Cardiac muscle cell (in vitro differentiated cells and primary cell): ENCODE results near the gene GPR155. TPM values are rescaled to one million over a fixed set of nuclear protein-coding genes. Genes with fewer than 3 reads are reported as not detected.

Experiments
- DNase-seq, 2 donors: peaks; one replicate each; pipeline versions ENCODE4 v3.0.0 to v3.0.0-alpha.2; 2010 to 2017; ENCODE audit warnings: low read depth in 1 of 2, low spot score in 1 of 2
- H3K27ac ChIP-seq: fragments of 200-600 bp; sonication (generic); 2 replicates; pipeline ENCODE4 v1.5.1; 2016
- H3K27me3 ChIP-seq: fragments of 200-600 bp; sonication (generic); 2 replicates; pipeline ENCODE4 v1.6.0; 2016; ENCODE audit warnings: control low read depth
- H3K36me3 ChIP-seq: fragments of 200-600 bp; sonication (generic); 2 replicates; pipeline ENCODE4 v1.5.1; 2016; ENCODE audit warnings: control low read depth
- H3K4me1 ChIP-seq: fragments of 200-600 bp; sonication (generic); 2 replicates; pipeline ENCODE4 v1.8.1; 2017; ENCODE audit warnings: low read depth, mild to moderate bottlenecking, mixed run types
- H3K4me3 ChIP-seq: fragments of 200-600 bp; sonication (generic); 2 replicates; pipeline ENCODE4 v1.5.1; 2016; ENCODE audit warnings: mild to moderate bottlenecking
- H3K9me3 ChIP-seq: fragments of 200-600 bp; sonication (generic); 2 replicates; pipeline ENCODE4 v1.5.1; 2017; ENCODE audit warnings: low read depth, mild to moderate bottlenecking, control low read depth
- polyA plus RNA-seq: library from polyadenylated mRNA; unstranded; fragments of >200 nt; fragmentation: Nextera tagmentation; extraction: Ambion mirVana; gene quantifications from 2 replicates; pipeline ENCODE4 v1.2.1, GENCODE V29; 2016
- total RNA-seq: library from RNA; depleted of rRNA; stranded (reverse); fragments of >200 nt; gene quantifications from 2 replicates; pipeline ENCODE4 v1.2.3, GENCODE V29; 2016
- TF ChIP-seq, protein P1 (sequence below): IDR thresholded peaks from 2 replicates; pipeline ENCODE4 v1.5.1; 2012; ENCODE audit warnings: low read depth, mild to moderate bottlenecking, low read length

Gene GPR155
- total and polyA plus RNA-seq, 2 experiments from 2014 or later: 2.7 to 8.5 TPM

DNA sequence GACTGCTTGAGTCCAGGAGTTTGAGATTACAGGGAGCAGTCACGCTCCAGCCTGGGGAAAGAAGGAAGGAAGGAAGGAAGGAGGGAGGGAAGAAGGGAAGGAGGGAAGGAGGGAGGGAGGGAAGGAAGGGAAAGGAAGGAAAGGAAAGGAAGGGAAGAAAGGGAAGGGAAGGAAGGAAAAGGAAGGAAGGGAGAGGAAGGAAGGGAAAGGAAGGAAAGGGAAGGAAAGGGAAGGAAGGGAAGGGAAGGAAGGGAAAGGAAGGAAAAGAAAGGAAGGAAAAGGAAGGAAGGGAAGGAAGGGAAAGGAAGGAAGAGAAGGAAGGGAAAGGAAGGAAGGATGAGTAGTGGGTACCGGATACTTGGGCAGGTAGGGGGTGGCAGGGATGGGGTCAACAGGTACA is 32.3 kb downstream of the GPR155 start:
- Histone ChIP-seq H3K4me3 (no peak overlapping the region), H3K27me3 (no peaks in the 10 kb centered on the region), H3K9me3 (no peaks in the 10 kb centered on the region), H3K4me1 (no peaks in the 10 kb centered on the region), H3K36me3 (no peaks in the 10 kb centered on the region), H3K27ac (no peak overlapping the region)
- TF ChIP-seq, protein P1, sequence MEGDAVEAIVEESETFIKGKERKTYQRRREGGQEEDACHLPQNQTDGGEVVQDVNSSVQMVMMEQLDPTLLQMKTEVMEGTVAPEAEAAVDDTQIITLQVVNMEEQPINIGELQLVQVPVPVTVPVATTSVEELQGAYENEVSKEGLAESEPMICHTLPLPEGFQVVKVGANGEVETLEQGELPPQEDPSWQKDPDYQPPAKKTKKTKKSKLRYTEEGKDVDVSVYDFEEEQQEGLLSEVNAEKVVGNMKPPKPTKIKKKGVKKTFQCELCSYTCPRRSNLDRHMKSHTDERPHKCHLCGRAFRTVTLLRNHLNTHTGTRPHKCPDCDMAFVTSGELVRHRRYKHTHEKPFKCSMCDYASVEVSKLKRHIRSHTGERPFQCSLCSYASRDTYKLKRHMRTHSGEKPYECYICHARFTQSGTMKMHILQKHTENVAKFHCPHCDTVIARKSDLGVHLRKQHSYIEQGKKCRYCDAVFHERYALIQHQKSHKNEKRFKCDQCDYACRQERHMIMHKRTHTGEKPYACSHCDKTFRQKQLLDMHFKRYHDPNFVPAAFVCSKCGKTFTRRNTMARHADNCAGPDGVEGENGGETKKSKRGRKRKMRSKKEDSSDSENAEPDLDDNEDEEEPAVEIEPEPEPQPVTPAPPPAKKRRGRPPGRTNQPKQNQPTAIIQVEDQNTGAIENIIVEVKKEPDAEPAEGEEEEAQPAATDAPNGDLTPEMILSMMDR: no peak
- no peak for DNase-seq

DNA sequence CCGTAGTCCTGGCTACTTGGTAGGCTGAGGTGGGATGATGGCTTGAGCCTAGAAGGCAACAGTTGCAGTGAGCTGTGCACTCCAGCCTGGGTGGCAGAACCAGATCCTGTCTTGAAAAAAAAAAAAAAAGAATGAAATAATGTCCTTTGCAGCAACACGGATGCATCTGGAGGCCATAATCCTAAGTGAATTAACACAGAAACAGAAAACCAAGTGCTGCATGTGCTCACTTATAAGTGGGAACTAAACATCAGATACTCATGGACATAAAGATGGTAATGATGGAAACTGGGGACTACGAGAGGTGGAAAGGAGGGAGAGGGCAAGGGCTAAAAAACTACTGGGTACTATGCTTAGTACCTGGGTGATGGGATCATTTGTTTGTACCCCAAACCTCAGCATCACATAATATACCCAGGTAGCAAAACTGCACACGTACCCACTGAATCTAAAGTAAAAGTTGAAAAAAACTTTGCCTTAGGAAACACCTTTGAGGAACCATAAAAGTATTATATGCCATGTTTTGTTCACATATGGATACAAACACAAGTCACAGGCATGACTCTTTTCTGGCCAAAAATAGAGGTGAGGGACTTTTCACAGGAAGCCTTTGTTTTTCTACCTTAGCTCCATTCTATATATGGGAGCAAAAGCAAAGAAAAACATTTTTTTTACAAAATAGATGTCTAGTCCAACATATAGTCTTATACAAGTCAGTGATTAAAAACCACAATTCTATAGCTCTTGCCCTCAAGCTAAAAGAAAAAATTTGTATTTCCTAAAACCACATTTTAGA is 36.6 kb downstream of the GPR155 start:
- DNase-seq: no peak
- Histone ChIP-seq H3K27ac (no peak overlapping the region), H3K27me3 (no peaks in the 10 kb centered on the region), H3K9me3 (no peaks in the 10 kb centered on the region), H3K4me3 (no peak overlapping the region), H3K36me3 (no peaks in the 10 kb centered on the region), H3K4me1 (no peaks in the 10 kb centered on the region)
- TF ChIP-seq, protein P1: no peak

DNA sequence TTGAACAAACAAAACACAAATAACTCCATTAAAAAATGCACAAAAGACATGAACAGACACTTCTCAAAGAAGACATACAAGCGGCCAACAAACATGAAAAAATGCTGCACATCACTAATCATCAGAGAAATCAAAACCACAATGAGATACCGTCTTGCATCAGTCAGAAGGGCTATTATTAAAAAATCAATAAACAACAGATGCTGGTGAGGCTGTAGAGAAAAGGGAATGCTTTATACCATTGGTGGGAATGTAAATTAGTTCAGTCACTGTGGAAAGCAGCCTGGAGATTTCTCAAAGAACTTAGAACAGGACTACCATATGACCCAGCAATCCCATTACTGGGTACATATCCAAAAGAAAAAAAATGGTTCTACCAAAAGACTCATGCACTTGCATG is 37.8 kb downstream of the GPR155 start:
- Histone ChIP-seq H3K36me3 (no peaks in the 10 kb centered on the region), H3K9me3 (no peaks in the 10 kb centered on the region), H3K27ac (no peak overlapping the region), H3K4me3 (no peak overlapping the region), H3K27me3 (no peaks in the 10 kb centered on the region), H3K4me1 (no peaks in the 10 kb centered on the region)
- no peak for DNase-seq
- TF ChIP-seq, protein P1: no peak

DNA sequence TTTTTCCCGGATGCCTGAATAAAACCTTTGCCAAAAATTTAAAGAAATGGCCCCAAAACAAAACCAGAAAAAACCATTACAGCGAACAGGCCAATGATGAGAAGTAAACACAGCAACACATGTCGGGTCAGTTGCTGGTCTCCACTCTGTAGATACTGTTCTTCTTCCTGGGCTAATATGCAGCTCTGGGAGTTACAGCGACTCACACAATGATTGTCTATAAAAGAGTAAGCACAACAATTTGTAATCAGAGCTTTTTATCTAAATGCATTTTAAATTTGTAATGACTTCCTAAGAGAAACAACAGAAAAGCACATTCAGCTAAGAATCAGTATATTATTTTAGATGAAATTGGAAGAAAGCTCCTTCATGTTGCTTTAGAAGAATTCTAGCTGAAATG is 40.3 kb downstream of the GPR155 start:
- DNase-seq: no peak
- no peaks in the 10 kb centered on the region for H3K27me3 ChIP-seq
- H3K36me3 ChIP-seq: no peaks in the 10 kb centered on the region
- TF ChIP-seq, protein P1: no peak
- H3K4me3 ChIP-seq: no peak overlapping the region
- H3K4me1 ChIP-seq: peaks cover 4% of the 10 kb centered on the region
- no peak overlapping the region for H3K27ac ChIP-seq
- H3K9me3 ChIP-seq: no peaks in the 10 kb centered on the region

DNA sequence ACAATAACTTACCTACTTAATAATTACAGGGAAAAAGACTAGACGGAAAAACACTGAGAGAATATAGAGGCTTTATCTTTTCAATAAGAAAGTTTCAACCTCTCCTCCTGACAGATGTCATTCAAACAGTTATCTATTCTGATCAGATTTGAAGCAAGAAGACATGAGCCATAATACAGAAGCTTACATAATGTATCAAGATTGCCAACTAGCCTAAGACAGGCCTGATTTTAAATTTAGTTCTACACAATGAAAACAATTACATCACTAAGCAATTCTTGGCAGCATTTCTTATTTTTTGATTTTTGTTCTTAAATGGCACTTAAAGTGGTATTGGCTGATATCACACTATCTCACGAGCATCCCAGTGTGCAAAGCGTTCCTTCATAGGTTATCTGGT is 41.6 kb downstream of the GPR155 start:
- Histone ChIP-seq H3K4me3 (no peak overlapping the region), H3K27ac (no peak overlapping the region), H3K36me3 (no peaks in the 10 kb centered on the region), H3K9me3 (no peaks in the 10 kb centered on the region), H3K27me3 (no peaks in the 10 kb centered on the region), H3K4me1 (peaks cover 9% of the 10 kb centered on the region)
- DNase-seq: no peak
- TF ChIP-seq, protein P1: no peak
